ENCODE data around the gene AURKB. TPM values are rescaled to one million over a fixed set of nuclear protein-coding genes. Genes with fewer than 3 reads are reported as not detected.
A peak's percentile ranks its signal among the peaks of the same experiment; 100 is the strongest.

AURKB gene
- total and polyA plus RNA-seq, 2 of the 13 experiments (the other 11 are each of a cell fraction or from before 2014, with no cell fraction given), result 29.5 to 75.3 TPM

- peak; percentile 76 for TF ChIP-seq ZFP91 (CRISPR knock-in tag; IDR thresholded peaks at IDR 0.05; ENCODE audit: borderline replicate concordance)
- TF ChIP-seq ZNF639 (CRISPR knock-in tag; conservative IDR thresholded peaks at IDR 0.05), result no peak
- TF ChIP-seq DDIT3 (CRISPR knock-in tag; IDR thresholded peaks at IDR 0.05), result no peak
- peak; percentile 33; the same call in 1 of the 2 replicates for TF ChIP-seq REPIN1 (CRISPR knock-in tag; IDR thresholded peaks at IDR 0.05; ENCODE audit: borderline replicate concordance, low read depth)
- no peak for TF ChIP-seq ZNF660 (CRISPR knock-in tag; IDR thresholded peaks at IDR 0.05; ENCODE audit: borderline replicate concordance, low read depth)
- peak; percentile 61 for TF ChIP-seq ZNF12 (CRISPR knock-in tag; IDR thresholded peaks at IDR 0.05)
- peak; percentile 66 for TF ChIP-seq CREB1 (IDR thresholded peaks at IDR 0.05)
- no peak; the same call in none of the 2 replicates for TF ChIP-seq CREB1 (CRISPR knock-in tag; IDR thresholded peaks at IDR 0.05)
- TF ChIP-seq ERF (CRISPR knock-in tag; IDR thresholded peaks at IDR 0.05), result no peak; the same call in 1 of the 2 replicates
- no peak for TF ChIP-seq EHMT2 (IDR thresholded peaks at IDR 0.05; ENCODE audit: borderline replicate concordance, low read depth, low read length)
- no peak for TF ChIP-seq CENPBD1 (CRISPR knock-in tag; IDR thresholded peaks at IDR 0.05; ENCODE audit: borderline replicate concordance, low read depth)
- TF ChIP-seq ATF2 (CRISPR knock-in tag; IDR thresholded peaks at IDR 0.05), result peak; percentile 58; the same call in 1 of the 2 replicates
- no peak for TF ChIP-seq ZBTB3 (CRISPR knock-in tag; IDR thresholded peaks at IDR 0.05; ENCODE audit: borderline replicate concordance, low read depth)
- no peak for TF ChIP-seq TIGD3 (CRISPR knock-in tag; IDR thresholded peaks at IDR 0.05; ENCODE audit: borderline replicate concordance)
- no peak for TF ChIP-seq THAP7 (CRISPR knock-in tag; IDR thresholded peaks at IDR 0.05)
- TF ChIP-seq TOE1 (CRISPR knock-in tag; IDR thresholded peaks at IDR 0.05), result no peak
- TF ChIP-seq ZNF383 (CRISPR knock-in tag; IDR thresholded peaks at IDR 0.05; ENCODE audit: borderline replicate concordance), result no peak
- TF ChIP-seq ZNF280B (CRISPR knock-in tag; IDR thresholded peaks at IDR 0.05; ENCODE audit: borderline replicate concordance), result no peak
These were observed 10.6 kb upstream of the AURKB start (continued) for GRCh38 chr17:8220783-8221662.

Measured in HepG2 (cell line).